Fibroblast of lung (primary cell): ENCODE data around the gene C3orf33.

Experiments
- CTCF ChIP-seq, 2 donors: IDR thresholded peaks in 1 of 2; conservative IDR thresholded peaks in 1 of 2; 1 replicate in 1 of 2; 2 replicates in 1 of 2; pipeline ENCODE4 v1.5.1; 2011 to 2012; ENCODE audit warnings: low read length in 2 of 2, control low read depth in 1 of 2, inconsistent platforms in 1 of 2, low read depth in 1 of 2, mild to moderate bottlenecking in 1 of 2
- EZH2 ChIP-seq: IDR thresholded peaks from 2 replicates; pipeline ENCODE4 v1.5.1; 2012; ENCODE audit warnings: low read length, control low read depth, mild to moderate bottlenecking; ENCODE audit errors: missing control alignments

GRCh38 chr3:155730843-155731242, 75.2 kb downstream of the C3orf33 start:
- TF ChIP-seq EZH2 (no peak), CTCF (conservative IDR thresholded peaks at IDR 0.05 in 1 of 2, IDR thresholded peaks at IDR 0.05 in 1 of 2; ENCODE audit: low read depth in 1 of 2, low read length in 2 of 2) (no peak)
